Neural cell (in vitro differentiated cells): ENCODE data around the gene IGFBP2.

Source experiments
- CTCF ChIP-seq: fragments of 450-650 bp; IDR thresholded peaks from 2 replicates; pipeline ENCODE4 v1.5.1; 2014; ENCODE audit warnings: antibody characterized with exemption, mild to moderate bottlenecking, moderate library complexity; ENCODE audit not compliant: poor library complexity, severe bottlenecking
- EP300 ChIP-seq: fragments of 450-650 bp; conservative IDR thresholded peaks from 2 replicates; pipeline ENCODE4 v1.6.1; 2014; ENCODE audit warnings: antibody characterized with exemption, mild to moderate bottlenecking, moderate library complexity; ENCODE audit not compliant: poor library complexity, severe bottlenecking
- EZH2 ChIP-seq: fragments of 200-600, 300-800 bp; shearing (Covaris generic), sonication (generic); IDR thresholded peaks from 2 replicates; pipeline ENCODE4 v1.6.1; 2014; ENCODE audit warnings: antibody characterized with exemption, low read length, borderline replicate concordance, mild to moderate bottlenecking; ENCODE audit not compliant: insufficient read depth, poor library complexity, severe bottlenecking
- POLR2AphosphoS5 ChIP-seq: IDR thresholded peaks from 2 replicates; pipeline ENCODE4 v1.6.1; 2012
- SMC3 ChIP-seq: fragments of 450-650 bp; conservative IDR thresholded peaks from 2 replicates; pipeline ENCODE4 v1.6.1; 2014; ENCODE audit warnings: antibody characterized with exemption, mild to moderate bottlenecking, moderate library complexity; ENCODE audit not compliant: poor library complexity
- TAF1 ChIP-seq: IDR thresholded peaks from 2 replicates; pipeline ENCODE4 v1.6.1; 2012; ENCODE audit warnings: low read depth

- TF ChIP-seq EZH2 (no peak), EP300 (no peak), CTCF (no peak), POLR2AphosphoS5 (no peak), SMC3 (no peak), TAF1 (no peak)
Measured at GRCh38 chr2:216664593-216665034, 31.4 kb downstream of the IGFBP2 start.
